GM21423 (cell line): Measurements from ENCODE around the gene SVBP.

Experiments used
- ATAC-seq: cut with Tn5 transposase; IDR thresholded peaks from one replicate; pipeline ENCODE4 v1.9.1; 2021; ENCODE audit warnings: mild to moderate bottlenecking, moderate library complexity; ENCODE audit not compliant: unreplicated experiment

Gene SVBP

GRCh38 chr1:42806593-42806992 is 10.6 kb downstream of the SVBP start:
- ATAC-seq, result no peak

- no peak for ATAC-seq
These were observed 11.0 kb downstream of the SVBP start for GRCh38 chr1:42806171-42806570.

DNA sequence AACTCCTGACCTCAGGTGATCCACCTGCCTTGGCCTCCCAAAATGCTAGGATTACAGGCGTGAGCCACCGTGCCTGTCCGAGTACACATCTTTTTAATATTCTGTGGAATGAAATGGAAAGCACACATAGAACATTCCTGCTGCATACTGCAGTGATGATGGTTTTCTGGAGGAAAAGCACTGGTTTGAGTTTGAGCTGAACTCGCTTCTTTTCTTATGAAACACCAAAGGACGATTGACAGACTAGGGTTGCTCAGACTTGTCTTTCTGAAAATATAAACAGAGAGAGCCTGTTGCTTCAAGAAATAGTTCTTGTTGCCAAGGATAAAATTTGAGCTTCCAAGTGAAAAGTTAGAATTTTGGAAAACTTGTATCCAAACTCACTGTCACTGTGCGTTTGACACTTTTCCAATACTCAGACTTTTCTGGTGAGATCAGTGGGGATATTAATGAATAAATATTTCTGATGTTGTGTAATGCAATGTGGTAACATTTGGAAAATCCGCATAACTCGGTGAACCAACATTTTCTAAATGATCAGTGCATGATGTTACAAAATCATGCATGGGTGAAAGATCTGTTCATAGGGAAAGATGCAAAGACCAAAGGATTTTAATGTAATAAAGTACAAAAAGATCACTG is 15.2 kb downstream of the SVBP start:
- no peak for ATAC-seq

DNA sequence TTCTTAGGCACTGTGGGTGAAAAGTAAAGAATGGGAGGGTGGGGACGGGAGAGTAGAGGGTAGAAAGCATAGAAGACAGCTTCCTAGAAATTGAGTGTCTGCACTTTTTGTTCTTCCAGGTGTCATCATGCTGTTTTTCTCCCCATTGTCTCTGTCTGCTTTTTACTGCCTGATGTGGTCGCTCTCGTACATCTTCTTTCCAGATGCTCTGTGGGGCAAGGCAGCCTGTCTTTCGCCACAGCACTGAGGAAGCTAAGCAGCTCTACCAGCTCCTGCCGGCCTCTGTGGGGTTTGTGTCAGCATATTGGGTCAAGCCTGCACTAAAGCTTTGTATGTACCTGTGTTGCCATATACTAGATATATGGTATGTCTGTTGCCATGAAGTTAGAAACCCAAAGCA is 19.2 kb downstream of the SVBP start:
- no peak for ATAC-seq

GRCh38 chr1:42797414-42797813 is 19.8 kb downstream of the SVBP start:
- ATAC-seq, result no peak

GRCh38 chr1:42793824-42794223 is 23.4 kb downstream of the SVBP start:
- ATAC-seq, result no peak

GRCh38 chr1:42788021-42788420 is 29.2 kb downstream of the SVBP start:
- no peak for ATAC-seq

DNA sequence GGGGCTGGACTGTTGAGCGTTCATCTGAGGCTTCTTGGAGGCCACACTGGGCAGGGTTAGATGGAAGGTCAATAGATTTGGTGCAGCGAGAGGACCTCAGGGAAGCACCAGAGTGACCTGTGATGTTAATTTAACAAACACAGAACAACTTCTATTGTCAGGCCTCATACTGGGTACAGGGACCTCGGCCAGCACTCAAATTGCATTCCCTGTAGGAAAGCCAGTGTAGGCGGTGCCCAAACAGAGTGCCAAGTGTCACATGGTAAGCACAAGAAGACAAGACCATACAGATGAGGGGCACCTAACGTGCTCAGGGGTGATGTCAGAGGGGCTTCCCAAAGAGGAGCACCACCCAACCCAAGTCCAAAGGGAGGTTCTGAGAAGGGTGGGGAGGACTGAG is 31.1 kb downstream of the SVBP start:
- ATAC-seq, result no peak

DNA sequence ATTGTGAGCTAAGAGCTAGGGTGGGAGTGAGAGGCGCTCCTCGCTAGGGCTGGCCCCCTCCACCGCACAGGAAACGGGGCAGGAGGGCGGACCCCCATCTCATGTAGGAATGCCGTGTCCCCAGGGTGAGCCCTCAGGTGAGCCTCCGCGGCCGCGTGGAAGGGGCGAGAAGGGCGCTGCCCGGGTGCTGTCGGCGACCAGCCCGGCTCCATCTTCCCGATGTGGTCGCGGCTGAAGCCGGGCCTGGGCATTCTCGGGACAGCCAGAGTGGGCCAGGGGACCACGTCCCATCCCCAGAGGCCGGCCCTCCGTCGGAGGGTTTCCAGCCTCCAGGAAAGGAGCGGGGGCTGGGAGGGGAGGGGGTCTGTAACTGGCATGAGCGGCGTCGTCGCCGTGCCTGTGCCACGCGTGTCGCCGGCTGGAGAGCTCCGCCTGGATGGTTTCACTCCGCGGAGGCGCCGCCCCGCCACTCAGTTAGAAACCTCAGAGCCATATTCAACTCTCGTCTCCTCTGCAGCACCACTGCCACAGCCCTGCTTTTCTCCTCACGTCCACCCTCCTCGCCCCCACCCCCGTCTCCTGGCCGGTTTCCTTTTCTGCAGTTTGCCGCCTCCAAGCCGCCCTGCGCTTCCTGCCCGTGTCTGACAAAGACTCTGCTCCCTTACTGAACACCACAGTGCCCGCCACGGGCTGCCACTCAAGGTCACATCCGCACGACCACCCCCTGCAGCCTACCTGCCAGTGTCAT is 32.1 kb downstream of the SVBP start, which contains the start of gene TMEM269:
TMEM269 (plus strand) TSS at position 46 of the 748 bp plus-strand sequence. CDS start 4,903 bp downstream, outside the sequence.
- ATAC-seq, result no peak

- no peak for ATAC-seq
These were observed 32.7 kb downstream of the SVBP start for GRCh38 chr1:42784547-42784945.

- no peak for ATAC-seq
These were observed 34.1 kb downstream of the SVBP start for GRCh38 chr1:42783092-42783491.

DNA sequence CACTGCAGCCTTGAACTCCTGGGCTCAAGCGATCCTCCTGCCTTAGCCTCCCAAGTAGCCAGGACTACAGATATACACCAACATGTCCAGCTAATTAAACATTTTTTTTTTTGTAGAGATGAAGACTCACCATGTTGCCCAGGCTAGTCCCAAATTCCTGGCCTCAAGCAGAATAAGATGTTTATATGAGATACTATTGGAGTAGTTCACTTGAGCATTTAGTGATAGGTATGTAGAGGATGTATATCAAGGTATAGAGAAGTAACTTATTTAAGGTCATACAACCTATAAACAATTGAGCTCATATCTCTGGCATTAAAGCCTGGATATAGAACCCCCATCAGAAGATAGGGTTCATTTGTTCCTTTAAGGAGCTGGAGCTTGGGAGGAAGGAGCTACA is 37.0 kb downstream of the SVBP start:
- ATAC-seq, result no peak

DNA sequence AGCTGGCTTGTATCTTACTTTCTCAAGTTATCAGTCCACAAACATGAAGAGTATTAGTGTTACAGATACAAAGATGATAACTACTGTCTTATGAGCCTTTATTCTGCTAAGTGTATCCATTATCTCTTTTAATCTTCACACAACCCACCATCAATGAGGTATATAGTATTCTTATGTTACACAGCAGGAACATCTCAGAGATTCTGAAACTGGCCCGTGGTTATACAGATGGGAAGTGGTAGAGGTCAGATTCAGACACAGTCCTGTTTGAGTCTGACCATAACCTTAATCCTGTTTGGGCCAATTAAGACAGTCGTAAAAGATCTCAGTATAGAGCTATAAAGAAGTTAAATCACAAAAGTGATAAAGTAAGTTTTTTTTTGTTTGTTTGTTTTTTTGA is 37.5 kb downstream of the SVBP start:
- no peak for ATAC-seq

GRCh38 chr1:42777852-42778251 is 39.3 kb downstream of the SVBP start:
- no peak for ATAC-seq

DNA sequence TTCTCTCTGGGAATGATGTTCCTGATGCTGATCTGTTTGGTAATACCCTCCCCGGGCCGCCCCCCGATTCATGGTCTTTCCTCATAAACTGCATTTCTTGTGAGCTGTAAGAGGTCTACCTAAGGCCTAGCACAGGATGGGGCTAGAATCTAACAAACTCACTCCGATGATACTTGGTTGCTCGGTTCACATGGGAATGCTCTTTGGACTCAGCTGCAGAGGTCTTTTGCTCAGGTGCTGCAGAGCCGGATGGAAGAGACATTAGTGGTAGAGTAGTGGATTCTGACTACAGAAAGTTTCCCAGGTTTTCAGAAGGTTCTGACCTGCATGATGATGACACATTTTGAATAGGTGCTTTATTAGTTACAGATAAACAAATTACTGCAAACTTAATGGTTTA is 40.7 kb downstream of the SVBP start:
- ATAC-seq, result no peak

- ATAC-seq, result no peak
These were observed 42.2 kb downstream of the SVBP start for GRCh38 chr1:42774928-42775526.

DNA sequence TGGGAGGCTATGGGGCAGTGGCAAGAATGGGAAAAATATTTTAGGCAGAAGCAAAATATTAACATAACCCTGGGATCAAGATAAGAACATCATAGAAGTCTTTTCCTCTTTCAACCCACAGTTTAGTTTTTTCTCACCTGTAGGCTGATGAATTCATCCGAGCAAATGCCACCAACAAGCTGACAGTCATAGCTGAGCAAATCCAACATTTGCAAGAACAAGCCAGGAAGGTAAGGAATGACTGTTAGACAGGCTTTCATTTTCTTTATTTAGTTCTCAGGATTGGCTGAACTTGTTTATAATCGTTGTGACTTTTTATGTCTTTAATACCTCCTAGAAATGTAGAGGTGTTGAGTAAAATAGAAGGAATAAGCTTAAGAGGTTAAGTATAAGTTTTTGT is 43.8 kb downstream of the SVBP start:
- no peak for ATAC-seq

GRCh38 chr1:42769811-42770210 is 47.4 kb downstream of the SVBP start:
- ATAC-seq, result no peak

GRCh38 chr1:42768172-42768571 is 49.0 kb downstream of the SVBP start:
- ATAC-seq, result no peak

DNA sequence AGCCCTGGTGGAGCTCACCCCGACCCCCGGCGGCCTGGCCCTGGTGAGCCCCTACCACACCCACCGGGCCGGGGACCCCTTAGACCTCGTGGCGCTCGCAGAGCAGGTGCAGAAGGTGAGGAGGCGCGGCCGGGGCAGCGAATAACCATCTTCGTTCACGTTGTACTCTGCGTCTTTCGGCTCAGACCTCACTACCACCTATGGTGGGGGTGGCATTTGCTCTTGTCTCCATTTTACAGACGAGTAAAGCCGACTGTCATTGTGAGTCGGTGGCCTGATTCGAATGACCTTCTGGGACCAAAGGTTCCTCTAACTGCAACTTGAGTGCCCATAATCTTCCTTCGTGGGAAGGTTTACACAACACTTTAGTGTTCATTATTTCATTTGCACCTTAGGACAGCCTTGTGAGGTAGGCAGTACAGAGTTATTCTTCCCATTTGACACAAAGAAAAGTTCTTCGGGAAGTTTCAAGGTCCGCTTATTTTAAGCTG is 49.6 kb downstream of the SVBP start:
- peak; percentile 5 for ATAC-seq

GRCh38 chr1:42766741-42767509 is 50.3 kb downstream of the SVBP start, which contains the start of the genes C1orf50 and P3H1:
Gene C1orf50 (plus strand): TSS chr1:42767249. CDS start chr1:42767312, 63 bp downstream.
Gene P3H1 (minus strand): TSS chr1:42767028. CDS start chr1:42766971, 57 bp downstream.
- ATAC-seq, result peak; percentile 88
